ENCODE data around the gene KAT6B.
"Not testable (repeated sequence)": the region's sequence is repeated elsewhere in the genome, so short reads cannot be mapped to it uniquely, and the experiment has no call there.

The KAT6B gene

GRCh38 chr10:74826142-74827044, at the start of gene KAT6B:
KAT6B (plus strand) TSS chr10:74826600; CDS start chr10:74842858, 16,258 bp downstream.
- peak; percentile 100 for DNase-seq

GRCh38 chr10:74778436-74779094, 47.8 kb upstream of the KAT6B start:
- DNase-seq = no peak

- DNase-seq = not testable (repeated sequence)
Measured at GRCh38 chr10:74781870-74782269, 44.5 kb upstream of the KAT6B start.

- no peak for DNase-seq
Measured at GRCh38 chr10:74784462-74784861, 41.9 kb upstream of the KAT6B start.

- no peak for DNase-seq
Measured at GRCh38 chr10:74786126-74786525, 40.3 kb upstream of the KAT6B start.

GRCh38 chr10:74787457-74787856, 38.9 kb upstream of the KAT6B start:
- DNase-seq = no peak

GRCh38 chr10:74791979-74792378, 34.4 kb upstream of the KAT6B start:
- not testable (repeated sequence) for DNase-seq

GRCh38 chr10:74792726-74793125, 33.7 kb upstream of the KAT6B start:
- no peak for DNase-seq

- DNase-seq = not testable (repeated sequence)
Measured at GRCh38 chr10:74793240-74793639, 33.2 kb upstream of the KAT6B start.

- no peak for DNase-seq
Measured at GRCh38 chr10:74794531-74794930, 31.9 kb upstream of the KAT6B start.

GRCh38 chr10:74797550-74797949, 28.9 kb upstream of the KAT6B start:
- DNase-seq = no peak

GRCh38 chr10:74799721-74800221, 26.6 kb upstream of the KAT6B start:
- no peak for DNase-seq

- DNase-seq = no peak
Measured at GRCh38 chr10:74801447-74801846, 25.0 kb upstream of the KAT6B start.

- DNase-seq = no peak
Measured at GRCh38 chr10:74808501-74808900, 17.9 kb upstream of the KAT6B start.

GRCh38 chr10:74810087-74810486, 16.3 kb upstream of the KAT6B start:
- DNase-seq = no peak

- DNase-seq = no peak
Measured at GRCh38 chr10:74813381-74814259, 12.8 kb upstream of the KAT6B start.

- DNase-seq = no peak
Measured at GRCh38 chr10:74814797-74815196, 11.6 kb upstream of the KAT6B start.

- DNase-seq = no peak
Measured at GRCh38 chr10:74816824-74817498, 9.4 kb upstream of the KAT6B start.

- no peak for DNase-seq
Measured at GRCh38 chr10:74821501-74821900, 4.9 kb upstream of the KAT6B start.

GRCh38 chr10:74822101-74822500, 4.3 kb upstream of the KAT6B start:
- DNase-seq = no peak

- no peak for DNase-seq
Measured at GRCh38 chr10:74822521-74823089, 3.8 kb upstream of the KAT6B start.

- DNase-seq = no peak
Measured at GRCh38 chr10:74823791-74824183, 2.6 kb upstream of the KAT6B start.
